Epithelial cell of prostate (primary cell): Measurements from ENCODE around the gene LRRC8D.
"Not testable (repeated sequence)": the region's sequence is repeated elsewhere in the genome, so short reads cannot be mapped to it uniquely, and the experiment has no call there.

Experiments
- DNase-seq: peaks from one replicate; pipeline ENCODE4 v3.0.0-alpha.2; 2011; ENCODE audit warnings: low read depth, low spot score
- H3K27ac ChIP-seq: fragments of 450-650 bp; 2 replicates; pipeline ENCODE4 v1.5.1; 2017; ENCODE audit warnings: mild to moderate bottlenecking

The LRRC8D gene

GRCh38 chr1:89906088-89906487, 85.3 kb downstream of the LRRC8D start:
- no peak overlapping the region for H3K27ac ChIP-seq
- DNase-seq: no peak

GRCh38 chr1:89907727-89908212, 86.9 kb downstream of the LRRC8D start:
- H3K27ac ChIP-seq: peak overlapping the region; percentile 42
- DNase-seq: no peak

- H3K27ac ChIP-seq: peak overlapping the region; percentile 58
- no peak for DNase-seq
Observed at GRCh38 chr1:89908273-89908671, 87.4 kb downstream of the LRRC8D start.

DNA sequence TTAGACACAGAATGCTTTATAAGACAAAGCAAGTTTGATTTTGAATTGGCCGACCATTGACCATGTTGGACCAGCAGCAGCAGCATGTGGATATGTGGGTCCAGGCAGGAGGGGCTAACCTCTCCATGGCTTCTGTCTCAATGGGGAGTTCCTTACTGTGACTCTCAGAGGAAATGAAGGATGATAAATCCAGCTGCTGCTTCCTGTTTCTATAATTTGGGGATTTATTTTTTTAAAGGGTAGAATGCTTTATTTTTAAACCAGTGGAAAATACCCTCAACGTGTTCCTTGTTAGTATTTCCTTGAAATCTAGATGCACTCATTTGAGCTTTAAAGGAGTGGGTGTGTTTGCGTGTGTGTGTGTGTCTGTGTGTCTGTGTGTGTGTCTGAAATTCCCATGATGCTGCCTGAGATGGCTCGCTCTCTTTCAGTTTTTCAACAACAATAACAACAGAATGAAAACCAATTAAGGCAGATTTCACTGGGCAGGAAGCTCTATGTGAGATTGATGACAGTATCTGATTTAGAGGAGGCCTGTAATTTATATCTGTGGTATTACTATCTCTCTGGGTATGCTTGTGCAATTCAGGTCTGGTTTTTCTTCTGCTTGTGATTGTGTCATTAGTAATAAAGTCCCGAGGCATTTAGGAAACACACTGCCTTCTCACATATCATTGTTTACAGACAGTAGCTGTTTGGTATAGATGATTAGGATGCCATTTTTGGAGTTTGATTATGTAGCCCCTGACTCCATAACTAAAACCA, 88.0 kb downstream of the LRRC8D start:
- peak overlapping the region; percentile 58 for H3K27ac ChIP-seq
- no peak for DNase-seq

- no peak overlapping the region for H3K27ac ChIP-seq
- no peak for DNase-seq
Observed at GRCh38 chr1:89910268-89910667, 89.4 kb downstream of the LRRC8D start.

- DNase-seq: no peak
Observed at GRCh38 chr1:89910780-89911179, 89.9 kb downstream of the LRRC8D start.

DNA sequence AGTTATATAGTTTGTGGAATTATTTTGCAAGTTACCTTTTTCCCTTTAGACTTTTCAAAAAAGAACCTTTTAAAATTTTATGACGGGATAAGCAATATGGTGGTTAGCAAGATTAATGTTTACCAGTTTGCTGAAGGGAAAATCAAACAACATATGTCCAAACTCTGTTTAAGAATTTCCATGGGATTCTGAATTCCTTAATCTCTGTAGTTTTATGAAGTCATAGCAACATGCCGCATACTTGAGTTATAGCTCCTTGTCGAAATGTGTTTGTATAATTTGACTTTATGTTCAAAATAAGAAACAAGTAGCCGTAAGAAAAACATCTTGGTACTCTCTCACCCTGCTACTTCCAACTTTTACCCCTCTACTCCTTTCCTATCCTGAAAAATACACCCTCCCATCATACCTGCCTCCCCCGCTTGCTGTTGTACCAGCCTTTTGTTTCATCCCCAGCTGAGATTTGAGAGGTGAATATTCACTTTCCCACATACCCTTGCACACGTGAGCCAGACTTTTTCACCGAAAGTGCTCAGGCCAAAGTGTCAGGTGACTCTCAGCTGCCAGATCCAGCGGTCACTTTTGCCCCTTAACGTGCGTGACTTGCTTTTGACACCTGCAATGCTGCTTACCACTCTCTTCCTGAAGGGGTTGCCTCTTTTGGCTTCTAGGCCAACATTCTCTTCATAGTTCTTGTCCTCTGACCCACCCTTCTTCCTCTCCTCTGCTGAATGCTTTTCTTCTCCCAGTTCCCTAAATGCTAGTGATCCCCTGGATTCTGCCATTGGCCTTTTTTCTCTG, 90.6 kb downstream of the LRRC8D start:
- no peak for DNase-seq
- no peak overlapping the region for H3K27ac ChIP-seq

More at GRCh38 chr1:89910780-89911179, 89.9 kb downstream of the LRRC8D start:
- no peak overlapping the region for H3K27ac ChIP-seq

GRCh38 chr1:89912073-89912472, 91.2 kb downstream of the LRRC8D start:
- H3K27ac ChIP-seq: no peak overlapping the region
- no peak for DNase-seq

DNA sequence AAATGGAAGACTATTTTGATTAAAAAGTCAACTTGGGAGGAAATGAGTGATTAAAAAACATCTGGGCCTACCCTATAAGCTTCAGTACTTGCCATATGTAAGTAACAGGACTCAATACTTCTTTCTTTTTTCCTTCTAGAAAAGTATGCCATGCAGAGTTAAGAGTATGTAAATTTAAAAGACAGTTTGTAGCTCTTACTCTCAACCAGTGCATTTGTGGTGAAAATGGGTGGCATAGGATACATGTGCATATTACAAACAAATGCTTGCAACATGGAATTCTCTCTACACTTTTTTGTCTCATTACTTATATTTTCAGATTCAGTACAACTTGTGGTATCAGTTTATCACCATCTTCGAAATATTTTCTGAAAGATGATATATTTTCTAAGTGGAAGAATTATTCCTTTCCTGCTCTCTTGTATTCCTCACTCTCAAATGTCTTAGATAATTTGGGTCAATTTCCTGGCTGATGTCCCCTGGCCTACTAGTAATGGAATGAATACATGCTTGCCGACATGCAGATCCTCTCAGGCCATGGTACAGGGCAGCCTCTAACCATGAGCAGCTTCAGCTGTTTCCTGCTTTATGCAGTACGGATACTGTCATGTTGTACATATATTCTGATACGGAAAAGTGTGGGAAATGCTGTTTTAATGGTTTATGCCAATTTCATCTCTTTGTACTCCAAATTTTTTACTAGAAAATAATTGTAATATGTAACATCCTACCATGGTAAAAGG, 92.7 kb downstream of the LRRC8D start:
- no peak for DNase-seq
- no peak overlapping the region for H3K27ac ChIP-seq

DNA sequence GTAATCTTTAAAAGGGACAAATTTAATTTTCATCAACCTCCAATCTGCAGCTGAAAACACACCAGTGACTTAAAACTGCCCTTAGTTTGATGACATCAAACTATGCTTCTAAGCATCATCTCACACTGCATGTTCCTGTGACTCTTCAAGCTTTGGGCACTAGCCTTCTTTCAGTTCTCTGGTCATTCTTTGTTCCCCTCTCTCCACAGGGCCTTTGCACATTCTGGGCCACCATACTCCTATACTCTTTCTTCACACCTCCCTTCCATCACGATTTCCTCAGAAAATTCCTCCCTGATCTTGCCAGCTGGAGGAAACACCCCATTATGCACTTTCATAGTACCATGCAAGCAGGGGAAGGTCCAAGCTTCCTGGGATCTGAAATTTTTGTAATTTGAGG, 96.5 kb downstream of the LRRC8D start:
- no peak for DNase-seq
- H3K27ac ChIP-seq: no peak overlapping the region

DNA sequence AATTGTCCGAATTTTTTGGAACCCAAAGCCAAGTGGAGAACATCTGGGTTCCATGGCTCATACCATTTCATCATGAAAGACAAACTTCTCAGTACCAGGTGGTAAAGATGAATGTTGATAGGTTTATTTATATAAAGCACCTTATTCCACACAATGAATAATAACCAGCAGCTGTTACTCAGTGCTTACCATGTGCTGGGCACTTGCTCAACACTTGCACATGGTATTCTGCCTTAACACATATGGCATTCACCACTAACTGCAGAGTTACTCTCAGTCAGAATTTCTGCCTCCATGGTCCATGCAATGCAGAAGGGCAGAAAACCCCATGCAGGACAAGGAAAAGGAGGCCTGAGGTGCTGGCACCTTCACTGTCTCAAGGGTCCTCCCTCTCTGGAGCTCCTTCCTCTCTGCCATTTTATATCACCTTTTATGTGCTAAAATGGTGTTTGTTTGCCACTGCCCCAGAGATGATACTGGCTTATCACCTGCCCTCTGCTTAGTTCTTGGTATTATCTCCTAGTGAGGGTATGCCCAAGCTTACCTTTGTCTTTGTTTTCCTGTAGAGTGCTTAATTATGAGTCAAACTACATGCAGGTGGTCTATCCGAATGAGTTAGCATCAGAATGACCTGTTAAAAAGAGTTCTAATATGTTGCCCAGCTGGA, 97.4 kb downstream of the LRRC8D start:
- DNase-seq: no peak

GRCh38 chr1:89918794-89919155, 97.9 kb downstream of the LRRC8D start:
- no peak for DNase-seq
- H3K27ac ChIP-seq: no peak overlapping the region

More for the DNA sequence above, 97.4 kb downstream of the LRRC8D start:
- no peak overlapping the region for H3K27ac ChIP-seq

DNA sequence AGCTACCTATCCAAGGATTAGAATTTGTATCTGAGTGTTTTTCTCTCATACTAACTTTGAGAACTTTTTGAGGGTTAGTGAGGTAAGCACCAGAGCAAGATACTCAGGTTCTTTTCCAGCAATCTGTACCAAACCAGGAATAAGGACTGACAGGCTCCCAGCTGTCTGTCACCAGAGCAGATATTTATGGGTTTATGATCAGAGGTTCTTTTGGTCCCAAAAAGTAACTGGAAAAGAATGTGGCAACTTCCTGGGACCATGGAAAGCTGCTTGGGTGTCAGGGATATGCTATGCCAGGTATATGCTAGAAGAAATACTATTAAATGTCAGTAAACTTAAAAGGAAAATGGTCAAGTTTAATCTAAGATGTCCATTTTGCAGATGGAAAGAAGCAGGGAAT, 98.3 kb downstream of the LRRC8D start:
- H3K27ac ChIP-seq: no peak overlapping the region
- DNase-seq: no peak

- no peak for DNase-seq
- H3K27ac ChIP-seq: no peak overlapping the region
Observed at GRCh38 chr1:89922911-89923310, 102.1 kb downstream of the LRRC8D start.

DNA sequence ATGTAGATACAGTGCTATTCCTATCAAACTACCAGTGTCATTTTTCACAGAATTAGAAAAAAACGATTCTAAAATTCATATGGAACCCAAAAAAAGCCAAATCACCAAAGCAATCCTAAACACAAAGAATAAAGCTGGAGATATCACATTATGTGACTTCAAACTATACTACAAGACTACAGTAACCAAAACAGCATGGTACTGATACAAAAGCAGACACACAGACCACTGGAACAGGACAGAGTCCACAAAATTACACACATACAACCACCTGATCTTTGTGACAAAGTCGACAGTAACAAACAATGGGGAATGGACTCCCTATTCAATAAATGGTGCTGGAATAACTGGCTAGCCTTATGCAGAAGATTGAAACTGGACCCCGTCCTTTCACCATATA, 102.7 kb downstream of the LRRC8D start:
- DNase-seq: no peak
- no peak overlapping the region for H3K27ac ChIP-seq

DNA sequence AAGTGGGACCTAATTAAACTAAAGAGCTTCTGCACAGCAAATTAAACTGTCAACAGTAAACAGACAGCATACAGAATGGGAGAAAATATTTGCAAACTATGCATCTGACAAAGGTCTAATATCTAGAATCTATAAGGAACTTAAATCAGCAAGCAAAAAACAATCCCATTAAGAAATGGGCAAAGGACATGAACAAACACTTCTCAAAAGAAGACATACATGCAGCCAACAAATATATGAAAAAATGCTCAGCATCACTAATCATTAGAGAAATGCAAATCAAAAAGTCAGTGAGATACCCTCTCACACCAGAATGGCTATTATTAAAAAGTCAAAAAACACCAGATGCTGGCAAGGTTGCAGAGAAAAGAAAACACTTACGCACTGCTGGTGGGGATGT, 103.2 kb downstream of the LRRC8D start:
- DNase-seq, H3K27ac ChIP-seq: not testable (repeated sequence)

GRCh38 chr1:89927049-89927448, 106.2 kb downstream of the LRRC8D start:
- H3K27ac ChIP-seq: no peak overlapping the region
- no peak for DNase-seq

GRCh38 chr1:89927478-89927877, 106.6 kb downstream of the LRRC8D start:
- no peak for DNase-seq
- H3K27ac ChIP-seq: no peak overlapping the region

DNA sequence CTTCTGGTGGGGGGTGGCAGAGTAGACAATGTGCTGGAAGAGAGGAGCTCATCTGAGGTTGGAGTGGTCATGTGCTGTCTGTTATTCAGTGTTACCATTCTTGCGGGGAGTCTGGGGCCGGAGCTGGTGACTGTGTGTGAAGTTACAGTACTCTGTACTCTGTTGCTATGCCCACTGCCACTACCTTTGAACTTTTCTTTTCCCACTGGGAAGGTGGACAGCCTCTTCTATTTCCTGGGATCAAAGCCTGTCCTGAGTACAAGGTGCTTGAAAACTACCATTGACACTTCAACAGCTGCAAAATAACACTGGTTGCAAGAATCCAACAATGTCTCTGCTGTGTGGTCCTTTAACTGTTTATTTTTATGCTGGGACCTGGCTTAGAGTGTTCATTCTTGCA, 107.7 kb downstream of the LRRC8D start:
- DNase-seq: no peak
- no peak overlapping the region for H3K27ac ChIP-seq

- H3K27ac ChIP-seq: no peak overlapping the region
- DNase-seq: no peak
Observed at GRCh38 chr1:89929467-89930063, 108.7 kb downstream of the LRRC8D start.
